ENCODE data around the gene IDH3B. TPM values are rescaled to one million over a fixed set of nuclear protein-coding genes. Genes with fewer than 3 reads are reported as not detected.

Gene IDH3B
- total RNA-seq, 1 experiment from 2014 or later = 261 TPM

DNA sequence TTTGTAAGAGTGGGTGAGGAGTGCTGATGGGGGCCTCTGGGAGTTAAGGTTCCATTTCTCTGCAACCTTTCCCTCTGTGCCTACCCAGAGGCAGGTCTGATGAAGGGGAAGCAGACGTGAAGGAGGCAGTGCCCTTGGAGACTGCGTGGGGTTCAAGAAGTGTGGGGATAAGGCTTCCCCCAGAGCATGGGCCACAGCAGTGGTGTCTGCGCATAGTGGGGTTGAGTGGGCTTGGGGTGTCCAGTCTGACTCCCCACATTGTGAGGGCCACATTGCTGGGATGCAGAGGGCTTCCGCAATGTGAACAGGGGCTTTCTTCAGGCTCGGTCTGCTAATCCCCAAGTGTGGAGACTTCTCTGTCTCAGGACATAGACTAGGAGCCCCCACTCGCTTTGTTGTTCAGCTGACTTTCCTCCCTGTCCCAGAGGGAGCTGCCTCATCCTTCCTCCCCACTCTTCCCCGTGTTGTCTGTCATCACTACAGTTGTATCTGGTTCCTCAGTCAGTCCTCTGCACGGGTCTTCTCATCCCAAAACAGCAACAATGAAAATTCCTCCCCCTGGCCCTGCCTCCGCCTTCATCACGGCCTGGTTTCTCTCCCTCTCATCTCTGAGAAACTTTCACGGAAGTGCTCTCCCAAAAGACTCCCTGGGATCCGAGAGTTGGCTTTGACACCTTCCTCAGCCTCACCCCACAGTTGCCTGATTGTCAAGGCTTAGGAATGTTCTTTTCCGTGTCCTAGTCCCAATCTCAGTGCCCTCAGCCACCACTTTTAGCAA lies 31.4 kb upstream of the IDH3B start:
- CTCF ChIA-PET = no interaction called here
- Histone ChIP-seq H3K9me2 (replicated peaks; ENCODE audit: low read length) (no peaks in the 10 kb centered on the region), H2AFZ (ENCODE audit: low read length) (no peak overlapping the region), H3K9me3 (ENCODE audit: low read length) (no peaks in the 10 kb centered on the region), H3K9ac (ENCODE audit: low read length) (no peak overlapping the region), H4K20me1 (ENCODE audit: low read length) (no peaks in the 10 kb centered on the region), H3K27me3 (ENCODE audit: low read length) (peaks cover 61% of the 10 kb centered on the region), H3K4me2 (ENCODE audit: low read length) (no peak overlapping the region), H3K27ac (ENCODE audit: low read length) (no peak overlapping the region), H3K79me2 (ENCODE audit: low read length) (no peaks in the 10 kb centered on the region), H3K4me1 (ENCODE audit: insufficient read depth, low read length) (peaks cover 3% of the 10 kb centered on the region; the same call in 1 of the 2 replicates), H3K4me3 (ENCODE audit: low read length) (no peak overlapping the region), H3K36me3 (ENCODE audit: low read depth, low read length) (no peaks in the 10 kb centered on the region), H3F3A (ENCODE audit: low read length, unreplicated experiment) (no peaks in the 10 kb centered on the region)
- POLR2A ChIA-PET (ENCODE audit: unreplicated experiment) = interaction anchor here (0.6 to 0.7 kb wide), 2 partner anchors 9 to 373 kb away, joined by 4 to 8 read pairs; no protein-coding TSS in a partner anchor
- TF ChIP-seq, protein P1, sequence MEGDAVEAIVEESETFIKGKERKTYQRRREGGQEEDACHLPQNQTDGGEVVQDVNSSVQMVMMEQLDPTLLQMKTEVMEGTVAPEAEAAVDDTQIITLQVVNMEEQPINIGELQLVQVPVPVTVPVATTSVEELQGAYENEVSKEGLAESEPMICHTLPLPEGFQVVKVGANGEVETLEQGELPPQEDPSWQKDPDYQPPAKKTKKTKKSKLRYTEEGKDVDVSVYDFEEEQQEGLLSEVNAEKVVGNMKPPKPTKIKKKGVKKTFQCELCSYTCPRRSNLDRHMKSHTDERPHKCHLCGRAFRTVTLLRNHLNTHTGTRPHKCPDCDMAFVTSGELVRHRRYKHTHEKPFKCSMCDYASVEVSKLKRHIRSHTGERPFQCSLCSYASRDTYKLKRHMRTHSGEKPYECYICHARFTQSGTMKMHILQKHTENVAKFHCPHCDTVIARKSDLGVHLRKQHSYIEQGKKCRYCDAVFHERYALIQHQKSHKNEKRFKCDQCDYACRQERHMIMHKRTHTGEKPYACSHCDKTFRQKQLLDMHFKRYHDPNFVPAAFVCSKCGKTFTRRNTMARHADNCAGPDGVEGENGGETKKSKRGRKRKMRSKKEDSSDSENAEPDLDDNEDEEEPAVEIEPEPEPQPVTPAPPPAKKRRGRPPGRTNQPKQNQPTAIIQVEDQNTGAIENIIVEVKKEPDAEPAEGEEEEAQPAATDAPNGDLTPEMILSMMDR (conservative IDR thresholded peaks at IDR 0.05; ENCODE audit: low read depth, low read length) = no peak
- TF ChIP-seq EZH2 (IDR thresholded peaks at IDR 0.05; ENCODE audit: low read length, unreplicated experiment) (no peak), EZH2phosphoT487 (IDR thresholded peaks at IDR 0.05; ENCODE audit: borderline replicate concordance, low read length) (no peak)
- no TSS peak for BruUV-seq (replicated peaks)
- no peak for DNase-seq
- intact Hi-C loops (cut with micrococcal nuclease) = no loop called here
- ATAC-seq = no peak

DNA sequence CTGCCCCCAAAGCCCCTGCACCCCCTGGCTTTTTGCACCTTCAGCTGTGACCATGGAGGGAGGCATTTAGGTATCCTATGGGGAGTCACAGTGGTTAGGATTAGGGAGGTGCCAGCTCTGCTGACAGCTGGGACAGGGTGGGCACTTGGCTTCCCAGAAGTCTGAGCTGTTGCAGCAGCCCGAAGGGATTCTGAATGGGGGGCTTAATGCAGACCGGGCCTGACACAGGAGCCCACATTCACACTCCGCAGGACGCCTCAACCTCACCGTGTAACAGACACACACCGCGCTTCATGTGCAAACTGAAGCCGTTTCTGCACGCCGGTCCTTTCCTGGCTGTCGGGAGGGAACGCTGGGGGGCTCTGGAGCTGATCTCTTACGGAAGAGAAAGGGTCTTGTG lies 30.5 kb upstream of the IDH3B start:
- intact Hi-C loops (cut with micrococcal nuclease) = no loop called here
- H3K27me3 ChIP-seq (ENCODE audit: low read length) = peaks cover 57% of the 10 kb centered on the region
- POLR2A ChIA-PET (ENCODE audit: unreplicated experiment) = no interaction called here

More for the DNA sequence above, 30.5 kb upstream of the IDH3B start:
- TF ChIP-seq EZH2phosphoT487 (IDR thresholded peaks at IDR 0.05; ENCODE audit: borderline replicate concordance, low read length) (no peak), EZH2 (IDR thresholded peaks at IDR 0.05; ENCODE audit: low read length, unreplicated experiment) (no peak)
- TF ChIP-seq, protein P1 (conservative IDR thresholded peaks at IDR 0.05; ENCODE audit: low read depth, low read length) = no peak
- peaks cover 3% of the 10 kb centered on the region; the same call in 1 of the 2 replicates for H3K4me1 ChIP-seq (ENCODE audit: insufficient read depth, low read length)
- H3K9me3 ChIP-seq (ENCODE audit: low read length) = no peaks in the 10 kb centered on the region
- H3K4me3 ChIP-seq (ENCODE audit: low read length) = no peak overlapping the region
- CTCF ChIA-PET = no interaction called here
- no peaks in the 10 kb centered on the region for H3F3A ChIP-seq (ENCODE audit: low read length, unreplicated experiment)
- H3K36me3 ChIP-seq (ENCODE audit: low read depth, low read length) = no peaks in the 10 kb centered on the region
- H3K27ac ChIP-seq (ENCODE audit: low read length) = no peak overlapping the region
- ATAC-seq (no peak), DNase-seq (no peak)
- no peak overlapping the region for H3K9ac ChIP-seq (ENCODE audit: low read length)
- no peaks in the 10 kb centered on the region for H3K79me2 ChIP-seq (ENCODE audit: low read length)
- H3K4me2 ChIP-seq (ENCODE audit: low read length) = no peak overlapping the region
- H2AFZ ChIP-seq (ENCODE audit: low read length) = no peak overlapping the region
- no TSS peak for BruUV-seq (replicated peaks)
- H3K9me2 ChIP-seq (replicated peaks; ENCODE audit: low read length) = no peaks in the 10 kb centered on the region
- H4K20me1 ChIP-seq (ENCODE audit: low read length) = no peaks in the 10 kb centered on the region

All from PC-3 (cell line).